ENCODE results near the gene CTIF.

Gene CTIF

DNA sequence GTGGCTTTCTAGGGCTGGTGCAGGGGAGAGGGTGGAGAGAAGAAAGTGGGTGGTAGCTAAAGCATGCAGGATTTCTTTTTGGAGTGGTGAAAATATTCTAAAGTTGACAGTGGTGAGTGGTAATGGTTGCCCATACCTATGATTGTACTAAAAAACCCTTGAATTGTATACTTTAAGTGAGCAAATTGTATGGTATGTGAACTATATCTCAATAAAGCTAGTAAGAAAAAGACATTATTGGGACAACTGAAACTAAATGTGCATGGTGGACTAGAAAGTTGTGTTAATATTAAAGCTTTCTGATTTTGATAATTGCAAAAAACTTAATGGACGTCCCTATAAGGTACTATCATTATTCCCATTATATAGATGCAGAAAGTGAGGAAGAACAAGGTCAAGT lies 361.6 kb downstream of the CTIF start:
- H3K9ac ChIP-seq (ENCODE audit: low read length), result no peak overlapping the region

DNA sequence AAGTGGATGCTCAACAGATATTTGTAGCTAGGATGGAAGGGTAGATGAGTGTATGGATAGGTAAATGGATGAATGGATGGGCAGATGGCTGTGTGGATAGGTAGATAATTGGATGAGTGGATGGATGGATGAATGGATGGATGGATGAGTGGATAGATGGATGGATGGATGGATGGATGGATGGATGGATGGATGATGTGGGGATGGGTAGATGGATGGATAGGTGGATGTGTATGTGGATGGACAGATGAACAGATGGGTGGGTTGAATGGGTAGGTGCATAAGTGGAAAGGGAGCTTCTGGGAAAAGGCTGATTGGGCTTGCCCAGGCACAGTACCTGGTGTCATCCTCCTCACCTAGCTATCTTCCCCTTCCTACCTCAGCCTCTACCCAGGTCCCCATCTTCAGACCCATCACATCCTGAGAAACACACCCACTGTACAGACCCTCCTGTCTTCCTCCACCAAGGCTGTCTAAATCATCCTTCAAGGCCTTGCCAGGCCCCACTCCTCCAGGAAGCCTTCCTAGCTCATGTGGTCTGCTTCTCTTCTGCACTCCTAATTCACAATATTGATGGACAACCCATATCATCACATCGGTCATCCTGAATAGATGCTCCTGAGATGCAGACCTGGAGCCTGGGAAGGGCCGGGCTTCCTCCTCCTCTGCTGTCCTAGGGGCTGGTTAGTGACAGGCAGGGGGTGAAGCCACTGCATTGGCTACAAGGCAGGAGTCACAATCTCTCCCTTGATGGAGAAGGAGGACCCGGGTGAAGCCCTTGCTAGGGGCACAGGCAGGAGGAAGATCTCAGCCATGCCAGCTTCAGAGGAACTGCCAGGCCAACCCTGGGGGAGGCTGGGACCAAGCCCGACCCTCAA lies 362.6 kb downstream of the CTIF start:
- Histone ChIP-seq H3K36me3 (replicated peaks; ENCODE audit: low read depth, low read length) (no peaks in the 10 kb centered on the region), H3K27ac (ENCODE audit: low read length) (no peak overlapping the region)
- TF ChIP-seq, protein P1, sequence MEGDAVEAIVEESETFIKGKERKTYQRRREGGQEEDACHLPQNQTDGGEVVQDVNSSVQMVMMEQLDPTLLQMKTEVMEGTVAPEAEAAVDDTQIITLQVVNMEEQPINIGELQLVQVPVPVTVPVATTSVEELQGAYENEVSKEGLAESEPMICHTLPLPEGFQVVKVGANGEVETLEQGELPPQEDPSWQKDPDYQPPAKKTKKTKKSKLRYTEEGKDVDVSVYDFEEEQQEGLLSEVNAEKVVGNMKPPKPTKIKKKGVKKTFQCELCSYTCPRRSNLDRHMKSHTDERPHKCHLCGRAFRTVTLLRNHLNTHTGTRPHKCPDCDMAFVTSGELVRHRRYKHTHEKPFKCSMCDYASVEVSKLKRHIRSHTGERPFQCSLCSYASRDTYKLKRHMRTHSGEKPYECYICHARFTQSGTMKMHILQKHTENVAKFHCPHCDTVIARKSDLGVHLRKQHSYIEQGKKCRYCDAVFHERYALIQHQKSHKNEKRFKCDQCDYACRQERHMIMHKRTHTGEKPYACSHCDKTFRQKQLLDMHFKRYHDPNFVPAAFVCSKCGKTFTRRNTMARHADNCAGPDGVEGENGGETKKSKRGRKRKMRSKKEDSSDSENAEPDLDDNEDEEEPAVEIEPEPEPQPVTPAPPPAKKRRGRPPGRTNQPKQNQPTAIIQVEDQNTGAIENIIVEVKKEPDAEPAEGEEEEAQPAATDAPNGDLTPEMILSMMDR (IDR thresholded peaks at IDR 0.05; ENCODE audit: low read depth, low read length), result no peak
- TF ChIP-seq EZH2phosphoT487 (IDR thresholded peaks at IDR 0.05; ENCODE audit: low read depth), result no peak

More for the DNA sequence above, 361.6 kb downstream of the CTIF start:
- Histone ChIP-seq H2AFZ (ENCODE audit: low read depth, low read length) (no peak overlapping the region), H3K4me1 (ENCODE audit: low read length) (peaks cover 19% of the 10 kb centered on the region), H3K4me2 (ENCODE audit: low read length) (no peak overlapping the region), H4K20me1 (ENCODE audit: insufficient read depth, low read length) (no peaks in the 10 kb centered on the region), H3K27me3 (ENCODE audit: low read depth, low read length) (peaks cover 15% of the 10 kb centered on the region; the same call in 1 of the 2 replicates), H3K4me3 (ENCODE audit: low read length) (no peak overlapping the region), H3K9me3 (ENCODE audit: insufficient read depth, low read length) (peaks cover 12% of the 10 kb centered on the region; the same call in 1 of the 2 replicates), H3K36me3 (replicated peaks; ENCODE audit: low read depth, low read length) (no peaks in the 10 kb centered on the region), H3K27ac (ENCODE audit: low read length) (no peak overlapping the region), H3K79me2 (ENCODE audit: low read length) (no peaks in the 10 kb centered on the region)
- TF ChIP-seq, protein P1 (IDR thresholded peaks at IDR 0.05; ENCODE audit: low read depth, low read length), result no peak
- no peak for TF ChIP-seq EZH2phosphoT487 (IDR thresholded peaks at IDR 0.05; ENCODE audit: low read depth)

DNA sequence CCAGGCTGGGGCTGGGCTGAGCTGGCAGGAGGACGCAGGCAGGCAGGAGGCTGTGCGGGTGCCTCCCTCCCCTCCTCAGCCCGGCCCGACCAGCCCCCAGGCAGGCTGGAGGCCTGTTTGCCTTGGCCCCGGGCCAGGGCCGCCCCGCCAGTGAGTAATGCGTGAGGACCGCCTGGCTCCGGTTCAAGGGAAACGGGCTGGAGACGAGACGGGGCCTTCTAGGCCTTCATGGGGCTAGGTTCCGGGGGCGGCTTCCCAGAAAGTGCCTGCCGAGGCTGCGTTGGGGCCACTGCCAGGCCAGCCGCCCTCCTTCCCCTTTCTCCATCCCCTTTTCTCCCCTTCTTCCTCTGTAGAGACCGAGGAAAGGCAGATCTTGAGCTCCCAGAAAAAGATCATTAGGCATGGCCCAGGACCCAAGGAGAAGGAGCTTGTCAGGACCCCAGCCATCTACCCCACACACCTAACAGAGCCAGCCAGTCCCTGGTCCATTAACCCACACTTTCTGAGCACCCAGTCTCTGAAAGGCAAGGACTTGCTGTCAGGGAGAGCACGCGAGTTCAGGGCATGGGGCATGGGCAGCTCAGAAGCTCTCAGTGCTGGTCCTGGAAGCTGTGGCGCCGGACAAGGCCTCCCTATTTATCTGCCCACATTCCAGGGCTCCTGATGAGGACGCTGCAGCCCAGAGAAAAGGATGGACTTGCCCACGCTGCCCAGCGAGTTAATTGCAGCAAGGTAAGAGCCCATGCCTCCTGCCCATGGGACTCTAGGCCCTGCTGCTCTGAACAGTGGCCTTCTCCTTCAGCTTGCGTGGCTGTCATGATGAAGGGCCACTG lies 363.4 kb downstream of the CTIF start:
- no peak overlapping the region for H3K27ac ChIP-seq (ENCODE audit: low read length)
- H3K36me3 ChIP-seq (replicated peaks; ENCODE audit: low read depth, low read length), result no peaks in the 10 kb centered on the region
- no peak overlapping the region for H2AFZ ChIP-seq (ENCODE audit: low read depth, low read length)
- TF ChIP-seq, protein P1 (IDR thresholded peaks at IDR 0.05; ENCODE audit: low read depth, low read length), result no peak
- TF ChIP-seq EZH2phosphoT487 (IDR thresholded peaks at IDR 0.05; ENCODE audit: low read depth), result no peak
- peaks cover 12% of the 10 kb centered on the region; the same call in 1 of the 2 replicates for H3K9me3 ChIP-seq (ENCODE audit: insufficient read depth, low read length)
- H3K4me3 ChIP-seq (ENCODE audit: low read length), result no peak overlapping the region
- H4K20me1 ChIP-seq (ENCODE audit: insufficient read depth, low read length), result no peaks in the 10 kb centered on the region
- H3K79me2 ChIP-seq (ENCODE audit: low read length), result no peaks in the 10 kb centered on the region
- peaks cover 8% of the 10 kb centered on the region for H3K4me1 ChIP-seq (ENCODE audit: low read length)
- H3K9ac ChIP-seq (ENCODE audit: low read length), result no peak overlapping the region
- H3K27me3 ChIP-seq (ENCODE audit: low read depth, low read length), result peaks cover 23% of the 10 kb centered on the region
- no peak overlapping the region for H3K4me2 ChIP-seq (ENCODE audit: low read length)

More for the DNA sequence above, 362.6 kb downstream of the CTIF start:
- no peak overlapping the region for H2AFZ ChIP-seq (ENCODE audit: low read depth, low read length)
- no peaks in the 10 kb centered on the region for H3K79me2 ChIP-seq (ENCODE audit: low read length)
- no peak overlapping the region for H3K9ac ChIP-seq (ENCODE audit: low read length)
- no peak overlapping the region for H3K4me2 ChIP-seq (ENCODE audit: low read length)
- H3K27me3 ChIP-seq (ENCODE audit: low read depth, low read length), result peaks cover 22% of the 10 kb centered on the region; the same call in 1 of the 2 replicates
- H4K20me1 ChIP-seq (ENCODE audit: insufficient read depth, low read length), result no peaks in the 10 kb centered on the region
- no peak overlapping the region for H3K4me3 ChIP-seq (ENCODE audit: low read length)
- peaks cover 16% of the 10 kb centered on the region for H3K4me1 ChIP-seq (ENCODE audit: low read length)
- peaks cover 12% of the 10 kb centered on the region; the same call in 1 of the 2 replicates for H3K9me3 ChIP-seq (ENCODE audit: insufficient read depth, low read length)
